Measurements from ENCODE around the gene ABCC3.

The ABCC3 gene

GRCh38 chr17:50634224-50634914, at the start of gene ABCC3:
TSS of gene ABCC3 (plus strand) at chr17:50634881. CDS start at chr17:50634937, 56 bp downstream.
- DNase-seq, result no peak

- DNase-seq, result no peak
Measured at GRCh38 chr17:50585346-50585745, 49.3 kb upstream of the ABCC3 start.

- no peak for DNase-seq
Measured at GRCh38 chr17:50585891-50586290, 48.8 kb upstream of the ABCC3 start.

- no peak for DNase-seq
Measured at GRCh38 chr17:50586421-50587247, 48.0 kb upstream of the ABCC3 start.

GRCh38 chr17:50587571-50587970, 47.1 kb upstream of the ABCC3 start:
- no peak for DNase-seq

GRCh38 chr17:50588391-50589049, 46.2 kb upstream of the ABCC3 start:
- no peak for DNase-seq

- DNase-seq, result no peak
Measured at GRCh38 chr17:50589095-50589705, 45.5 kb upstream of the ABCC3 start.

GRCh38 chr17:50590946-50591737, 43.5 kb upstream of the ABCC3 start:
- DNase-seq, result no peak

- peak; percentile 43 to 63 for DNase-seq
Measured at GRCh38 chr17:50593321-50593720, 41.4 kb upstream of the ABCC3 start.

GRCh38 chr17:50594128-50594823, 40.4 kb upstream of the ABCC3 start:
- no peak for DNase-seq

- no peak for DNase-seq
Measured at GRCh38 chr17:50594892-50595291, 39.8 kb upstream of the ABCC3 start.

- DNase-seq, result no peak
Measured at GRCh38 chr17:50596191-50597037, 38.3 kb upstream of the ABCC3 start.

- DNase-seq, result no peak
Measured at GRCh38 chr17:50598487-50598886, 36.2 kb upstream of the ABCC3 start.

GRCh38 chr17:50599606-50600005, 35.1 kb upstream of the ABCC3 start:
- no peak for DNase-seq

- no peak for DNase-seq
Measured at GRCh38 chr17:50601823-50602375, 32.8 kb upstream of the ABCC3 start.

GRCh38 chr17:50602836-50603235, 31.8 kb upstream of the ABCC3 start:
- DNase-seq, result no peak

- peak; percentile 42 to 67 for DNase-seq
Measured at GRCh38 chr17:50603340-50603739, 31.3 kb upstream of the ABCC3 start.

GRCh38 chr17:50604513-50604912, 30.2 kb upstream of the ABCC3 start:
- DNase-seq, result peak; percentile 67 to 84

- no peak for DNase-seq
Measured at GRCh38 chr17:50605429-50605828, 29.3 kb upstream of the ABCC3 start.

- DNase-seq, result no peak
Measured at GRCh38 chr17:50607522-50608175, 27.0 kb upstream of the ABCC3 start.
